HG02870 (cell line): ENCODE measurements around the gene NRDE2.
"Not testable (repeated sequence)": the region's sequence is repeated elsewhere in the genome, so short reads cannot be mapped to it uniquely, and the experiment has no call there.

Experiments used
- ATAC-seq: cut with Tn5 transposase; IDR thresholded peaks from one replicate; pipeline ENCODE4 v1.9.1; 2021; ENCODE audit warnings: mild to moderate bottlenecking, moderate library complexity; ENCODE audit not compliant: unreplicated experiment

Gene NRDE2

DNA sequence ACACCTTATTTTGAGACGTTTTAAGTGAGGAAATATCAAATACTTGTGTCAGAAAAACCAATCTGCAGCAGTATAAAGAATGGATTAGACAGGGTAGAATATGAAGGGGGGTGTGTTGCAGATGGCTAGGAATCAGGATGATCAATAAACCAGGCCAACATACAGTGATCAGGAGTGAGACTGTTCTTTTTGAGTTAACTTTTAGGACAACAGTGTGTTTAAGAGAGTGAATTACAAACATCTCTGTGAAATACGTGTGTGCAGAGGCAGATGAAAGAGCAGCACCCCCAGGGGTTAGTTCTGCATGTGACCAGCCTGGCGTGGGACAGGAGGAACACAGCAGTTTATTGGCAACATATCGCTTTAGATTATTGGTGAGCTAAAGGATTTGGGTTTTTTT is 10.6 kb upstream of the NRDE2 start:
- no peak for ATAC-seq

DNA sequence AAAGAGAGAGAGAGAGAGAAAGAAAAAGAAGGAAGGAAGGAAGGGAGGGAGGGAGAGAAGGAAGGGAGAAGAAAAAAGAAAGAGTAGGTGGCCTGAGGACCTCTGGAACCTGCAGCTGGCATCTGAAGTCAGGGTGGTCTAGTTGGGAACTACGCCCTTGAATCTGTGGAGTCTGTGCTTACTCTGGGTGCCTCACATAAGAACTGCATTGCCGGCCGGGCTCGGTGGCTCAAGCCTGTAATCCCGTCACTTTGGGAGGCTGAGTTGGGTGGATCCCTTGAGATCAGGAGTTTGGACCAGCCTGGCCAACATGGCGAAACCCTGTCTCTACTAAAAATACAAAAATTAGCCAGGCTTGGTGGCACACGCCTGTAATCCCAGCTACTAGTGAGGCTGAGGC is 10.0 kb upstream of the NRDE2 start:
- ATAC-seq: no peak

- not testable (repeated sequence) for ATAC-seq
Observed at GRCh38 chr14:90341232-90341631, 9.5 kb upstream of the NRDE2 start.

DNA sequence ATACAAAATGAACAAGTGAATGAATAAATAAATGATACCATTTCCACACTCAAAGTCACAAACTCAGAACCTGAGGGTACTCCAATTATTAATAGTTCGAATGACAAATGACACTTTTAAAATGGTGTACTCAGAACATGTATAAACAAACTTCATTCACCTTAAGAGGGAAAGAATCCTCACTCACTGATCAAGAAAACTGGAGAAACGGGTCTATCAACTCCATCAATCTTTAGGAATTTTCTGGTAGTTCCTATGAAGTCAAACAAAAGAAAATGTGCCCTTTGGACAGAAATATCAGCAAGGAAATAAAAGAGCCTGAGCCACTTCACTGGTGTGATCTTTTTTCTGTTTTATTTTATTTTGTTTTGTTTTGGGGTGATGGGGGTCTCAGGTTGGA is 5.2 kb upstream of the NRDE2 start:
- ATAC-seq: no peak

DNA sequence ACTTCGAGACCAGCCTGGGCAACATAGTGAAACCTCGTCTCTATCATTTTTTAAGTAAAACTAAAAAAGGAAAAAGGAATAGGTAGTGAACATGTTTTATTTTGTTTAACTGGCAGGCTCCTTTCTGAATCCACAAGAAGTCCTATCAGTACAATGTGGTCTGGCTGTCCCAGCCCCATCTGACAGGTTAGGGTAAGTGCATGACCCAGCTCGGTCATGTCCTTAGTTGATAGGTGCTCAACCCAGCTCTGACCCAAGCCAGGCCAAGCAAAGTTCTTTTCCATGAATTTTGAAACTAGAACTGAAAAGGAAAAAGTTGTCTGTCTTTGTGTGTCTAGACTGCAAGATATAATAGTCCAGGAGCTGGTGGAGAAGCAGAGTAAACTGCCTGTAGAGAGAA is 4.7 kb upstream of the NRDE2 start:
- no peak for ATAC-seq

GRCh38 chr14:90332271-90332584 is 487 bp upstream of the NRDE2 start:
- peak; percentile 8 for ATAC-seq

DNA sequence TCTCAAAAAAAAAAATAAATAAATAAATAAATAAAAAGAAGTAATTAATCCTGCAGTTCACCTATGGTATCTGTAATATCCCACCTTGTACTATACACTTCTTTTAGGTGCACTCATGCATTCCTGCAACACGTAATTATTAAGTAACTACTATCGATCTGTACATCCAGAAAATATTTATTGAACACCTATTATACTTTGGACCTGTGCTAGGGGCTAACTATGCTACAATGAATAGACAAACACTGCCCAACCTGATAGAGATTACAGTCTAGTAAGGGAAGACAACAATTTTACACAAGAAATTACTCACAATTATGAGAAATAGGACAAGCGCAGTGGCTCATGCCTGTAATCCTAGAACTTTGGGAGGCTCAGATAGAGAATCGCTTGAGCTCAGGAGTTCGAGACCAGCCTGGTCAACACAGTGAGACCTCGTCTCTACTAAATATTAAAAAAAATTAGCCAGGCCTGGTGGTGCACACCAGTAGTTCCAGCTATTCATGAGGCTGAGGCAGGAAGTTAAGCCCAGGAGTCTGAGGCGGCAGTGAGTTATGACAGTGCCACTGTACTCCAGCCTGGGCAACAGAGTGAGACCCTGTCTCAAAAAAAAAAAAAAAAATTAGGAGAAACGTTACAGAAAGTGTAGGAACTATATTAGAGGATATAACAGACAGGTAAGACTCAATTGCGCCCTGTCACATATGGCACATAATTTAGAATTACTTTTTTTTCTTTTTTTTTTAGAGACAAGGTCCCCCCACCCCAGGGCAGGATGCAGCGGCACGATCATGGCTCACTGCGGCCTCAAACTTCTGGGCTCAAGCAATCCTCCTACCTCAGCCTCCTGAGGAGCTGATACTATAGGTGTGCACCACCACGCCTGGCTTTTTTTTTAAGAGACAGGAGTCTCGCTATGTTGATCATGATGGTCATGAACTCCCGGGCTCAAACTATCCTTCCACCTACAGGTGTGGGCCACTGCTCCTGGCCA is 1.2 kb downstream of the NRDE2 start:
- no peak for ATAC-seq

DNA sequence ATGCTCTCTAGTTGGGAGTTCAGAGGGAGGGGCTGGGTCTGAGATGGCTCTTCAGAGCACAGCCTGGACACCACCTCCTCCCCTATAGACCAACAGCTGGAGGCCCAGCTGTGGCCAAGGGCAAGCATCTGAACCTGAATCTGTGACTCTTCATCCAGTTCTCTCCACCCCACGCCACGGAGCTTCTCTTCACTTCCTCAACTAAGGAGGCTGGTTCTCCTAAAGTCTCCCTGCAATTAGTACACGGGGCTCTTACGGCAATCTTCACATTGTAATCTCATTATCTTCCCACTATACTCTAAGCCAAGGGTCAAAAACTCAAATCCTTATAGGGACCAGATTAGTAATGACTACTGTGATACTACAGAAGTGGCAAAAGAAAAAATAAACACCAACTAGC is 9.8 kb downstream of the NRDE2 start:
- ATAC-seq: no peak

GRCh38 chr14:90319634-90320541 is 11.9 kb downstream of the NRDE2 start:
- no peak for ATAC-seq

- no peak for ATAC-seq
Observed at GRCh38 chr14:90319173-90319572, 12.6 kb downstream of the NRDE2 start.

DNA sequence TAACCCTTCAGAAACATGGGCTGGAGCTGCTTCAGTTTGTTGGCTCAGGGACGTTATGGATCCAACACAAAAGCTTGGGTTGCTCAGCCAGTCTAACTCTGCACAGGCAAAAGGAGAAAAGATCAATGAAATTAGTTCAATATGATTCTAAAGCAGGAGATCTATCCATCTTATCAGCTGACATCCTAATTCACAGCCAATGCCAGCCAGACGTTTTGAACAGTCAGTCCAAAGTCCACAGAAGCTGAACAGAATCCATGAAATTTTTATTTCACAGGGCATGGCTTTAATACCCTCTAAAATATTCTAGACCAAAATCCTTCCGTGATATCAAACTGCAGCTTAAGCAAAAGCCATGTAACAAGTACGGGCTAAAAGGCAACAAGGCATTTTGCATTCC is 13.7 kb downstream of the NRDE2 start:
- no peak for ATAC-seq

GRCh38 chr14:90317286-90317685 is 14.5 kb downstream of the NRDE2 start:
- ATAC-seq: no peak

GRCh38 chr14:90308561-90308960 is 23.2 kb downstream of the NRDE2 start:
- no peak for ATAC-seq

GRCh38 chr14:90305176-90305601 is 26.6 kb downstream of the NRDE2 start:
- no peak for ATAC-seq

- ATAC-seq: no peak
Observed at GRCh38 chr14:90304502-90304901, 27.2 kb downstream of the NRDE2 start.

DNA sequence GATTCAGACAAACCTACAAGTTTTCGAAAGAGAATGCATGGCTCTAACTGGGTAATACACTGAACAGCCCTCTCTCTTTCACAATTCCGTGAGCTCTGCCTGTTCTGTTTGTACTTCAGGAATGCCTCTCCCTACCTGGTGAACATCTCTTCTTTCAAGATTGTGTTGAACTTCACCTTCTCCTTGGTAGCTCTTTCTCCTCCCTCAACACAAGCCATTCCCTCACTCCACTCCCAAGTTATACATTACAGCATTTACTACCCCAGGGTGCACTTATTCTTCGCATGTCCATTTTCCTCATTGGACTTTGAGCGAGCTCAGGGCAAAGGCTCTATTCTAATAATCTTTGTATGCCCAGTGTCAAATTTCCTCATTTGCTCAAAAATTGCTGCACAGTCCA is 28.3 kb downstream of the NRDE2 start:
- ATAC-seq: no peak

- ATAC-seq: no peak
Observed at GRCh38 chr14:90302529-90303303, 29.0 kb downstream of the NRDE2 start.

DNA sequence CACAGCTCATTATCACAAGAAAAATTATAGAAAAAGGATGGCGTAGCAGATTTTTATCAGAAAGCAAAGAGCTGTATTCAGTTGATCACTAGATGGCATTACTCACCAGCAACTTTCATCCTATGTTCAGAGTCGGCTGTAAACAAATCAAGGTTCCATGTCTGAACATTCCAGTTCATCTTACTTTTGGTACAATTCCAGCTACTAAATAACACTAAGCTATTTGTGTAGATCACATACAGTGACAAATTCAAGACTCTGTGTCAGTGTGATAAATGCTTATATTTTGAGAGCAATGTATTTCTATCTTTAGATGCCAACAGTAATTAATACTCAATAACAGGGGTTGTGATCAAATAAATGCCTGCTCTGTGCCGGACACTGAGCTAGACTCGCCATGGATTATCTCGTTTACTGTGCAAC is 30.1 kb downstream of the NRDE2 start:
- no peak for ATAC-seq

- ATAC-seq: no peak
Observed at GRCh38 chr14:90301122-90301521, 30.6 kb downstream of the NRDE2 start.

GRCh38 chr14:90300611-90301047 is 31.1 kb downstream of the NRDE2 start:
- ATAC-seq: no peak

- ATAC-seq: no peak
Observed at GRCh38 chr14:90299408-90299807, 32.3 kb downstream of the NRDE2 start.
